Measurements from ENCODE around the gene RPS6KA2. TPM values are rescaled to one million over a fixed set of nuclear protein-coding genes. Genes with fewer than 3 reads are reported as not detected.

RPS6KA2 gene
- total RNA-seq, 1 experiment from 2014 or later: 18.5 TPM

DNA sequence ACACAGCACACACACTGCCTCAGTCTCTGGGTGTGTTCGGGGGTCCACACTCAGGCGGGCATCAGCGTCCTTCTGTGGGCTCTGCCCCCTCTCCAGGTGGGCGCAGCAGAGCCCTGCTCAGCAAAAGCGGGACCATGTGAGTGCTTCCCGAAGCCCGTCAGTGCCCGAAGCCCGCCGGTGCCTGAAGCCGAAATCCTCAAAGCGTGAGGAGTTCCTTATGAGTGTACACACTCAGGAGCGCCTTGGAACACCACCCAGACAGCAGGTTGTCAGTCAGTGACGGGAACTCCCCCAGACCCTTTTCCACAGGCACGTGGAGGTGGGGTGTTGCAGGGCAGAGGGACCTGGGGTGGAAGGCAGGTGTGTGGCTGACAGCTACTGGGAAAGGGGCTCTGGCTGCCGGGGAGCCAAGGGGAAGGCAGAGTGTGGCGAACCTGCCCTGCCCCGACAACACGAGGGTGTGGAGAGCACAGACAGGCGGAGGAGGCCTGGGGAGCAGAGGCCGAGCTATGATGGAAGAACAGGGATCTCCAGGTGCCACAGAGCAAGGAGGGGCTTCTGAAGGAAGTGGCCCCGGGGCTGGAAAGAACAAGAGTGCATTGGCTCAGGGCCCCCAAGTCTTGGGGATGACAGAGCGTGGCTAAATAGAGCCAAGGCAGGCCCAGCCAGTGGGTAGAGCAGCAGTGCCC is 128.2 kb downstream of the RPS6KA2 start:
- ChIA-PET CTCF (no interaction called here), POLR2A (ENCODE audit: unreplicated experiment) (no interaction called here)
- Histone ChIP-seq H2AFZ (no peak overlapping the region), H3K27me3 (ENCODE audit: insufficient read depth, low read depth) (no peaks in the 10 kb centered on the region), H3K4me3 (no peak overlapping the region), H3K9me2 (ENCODE audit: insufficient read depth) (no peaks in the 10 kb centered on the region), H3F3A (ENCODE audit: insufficient read depth, low read depth) (no peaks in the 10 kb centered on the region), H3K36me3 (ENCODE audit: low read depth) (no peaks in the 10 kb centered on the region), H3K4me1 (replicated peaks; ENCODE audit: insufficient read depth) (no peaks in the 10 kb centered on the region; the same call in 1 of the 2 replicates), H3K27ac (no peak overlapping the region), H3K4me2 (no peak overlapping the region), H3K9me3 (ENCODE audit: insufficient read depth, low read depth) (no peaks in the 10 kb centered on the region), H4K20me1 (ENCODE audit: insufficient read depth) (no peaks in the 10 kb centered on the region), H3K79me2 (ENCODE audit: low read depth) (no peaks in the 10 kb centered on the region)
- intact Hi-C loops (cut with micrococcal nuclease; ENCODE audit: unreplicated experiment): no loop called here
- BruUV-seq (replicated peaks): no TSS peak
- TF ChIP-seq EZH2 (IDR thresholded peaks at IDR 0.05; ENCODE audit: low read depth): no peak
- TF ChIP-seq, protein P1, sequence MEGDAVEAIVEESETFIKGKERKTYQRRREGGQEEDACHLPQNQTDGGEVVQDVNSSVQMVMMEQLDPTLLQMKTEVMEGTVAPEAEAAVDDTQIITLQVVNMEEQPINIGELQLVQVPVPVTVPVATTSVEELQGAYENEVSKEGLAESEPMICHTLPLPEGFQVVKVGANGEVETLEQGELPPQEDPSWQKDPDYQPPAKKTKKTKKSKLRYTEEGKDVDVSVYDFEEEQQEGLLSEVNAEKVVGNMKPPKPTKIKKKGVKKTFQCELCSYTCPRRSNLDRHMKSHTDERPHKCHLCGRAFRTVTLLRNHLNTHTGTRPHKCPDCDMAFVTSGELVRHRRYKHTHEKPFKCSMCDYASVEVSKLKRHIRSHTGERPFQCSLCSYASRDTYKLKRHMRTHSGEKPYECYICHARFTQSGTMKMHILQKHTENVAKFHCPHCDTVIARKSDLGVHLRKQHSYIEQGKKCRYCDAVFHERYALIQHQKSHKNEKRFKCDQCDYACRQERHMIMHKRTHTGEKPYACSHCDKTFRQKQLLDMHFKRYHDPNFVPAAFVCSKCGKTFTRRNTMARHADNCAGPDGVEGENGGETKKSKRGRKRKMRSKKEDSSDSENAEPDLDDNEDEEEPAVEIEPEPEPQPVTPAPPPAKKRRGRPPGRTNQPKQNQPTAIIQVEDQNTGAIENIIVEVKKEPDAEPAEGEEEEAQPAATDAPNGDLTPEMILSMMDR (conservative IDR thresholded peaks at IDR 0.05): no peak
- DNase-seq: no peak

DNA sequence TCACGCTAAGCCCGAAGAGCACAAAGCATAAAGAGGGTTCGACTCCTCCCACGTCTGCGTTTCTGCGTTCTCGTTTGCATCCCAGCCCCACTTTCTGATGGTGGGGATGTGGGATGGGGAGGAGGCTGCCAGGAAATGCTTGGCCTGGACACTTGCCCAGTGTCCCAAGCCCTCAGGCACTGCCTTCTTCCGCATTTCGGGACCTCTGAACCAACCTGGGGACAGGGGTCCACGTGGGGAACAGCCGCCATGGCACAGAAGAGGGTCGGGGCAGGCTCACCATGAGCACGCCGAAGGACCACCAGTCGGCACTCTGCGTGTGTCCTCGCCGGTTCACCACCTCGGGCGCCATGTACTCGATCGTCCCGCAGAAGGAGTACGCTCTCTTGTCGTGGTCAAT is 128.8 kb downstream of the RPS6KA2 start:
- H3F3A ChIP-seq (ENCODE audit: insufficient read depth, low read depth): no peaks in the 10 kb centered on the region
- H3K4me1 ChIP-seq (replicated peaks; ENCODE audit: insufficient read depth): no peaks in the 10 kb centered on the region
- no peak overlapping the region for H2AFZ ChIP-seq
- ChIA-PET POLR2A (ENCODE audit: unreplicated experiment) (no interaction called here), CTCF (no interaction called here)
- no peak overlapping the region for H3K27ac ChIP-seq
- no peak for DNase-seq
- no peaks in the 10 kb centered on the region for H3K36me3 ChIP-seq (ENCODE audit: low read depth)
- TF ChIP-seq, protein P1 (conservative IDR thresholded peaks at IDR 0.05): no peak
- TF ChIP-seq EZH2 (IDR thresholded peaks at IDR 0.05; ENCODE audit: low read depth): no peak
- no peaks in the 10 kb centered on the region for H3K27me3 ChIP-seq (ENCODE audit: insufficient read depth, low read depth)
- intact Hi-C loops (cut with micrococcal nuclease; ENCODE audit: unreplicated experiment): no loop called here
- no peaks in the 10 kb centered on the region for H3K9me3 ChIP-seq (ENCODE audit: insufficient read depth, low read depth)
- H3K4me2 ChIP-seq: no peak overlapping the region
- H3K9me2 ChIP-seq (ENCODE audit: insufficient read depth): no peaks in the 10 kb centered on the region
- BruUV-seq (replicated peaks): no TSS peak
- no peak overlapping the region for H3K4me3 ChIP-seq
- no peaks in the 10 kb centered on the region for H3K79me2 ChIP-seq (ENCODE audit: low read depth)
- H4K20me1 ChIP-seq (ENCODE audit: insufficient read depth): no peaks in the 10 kb centered on the region

DNA sequence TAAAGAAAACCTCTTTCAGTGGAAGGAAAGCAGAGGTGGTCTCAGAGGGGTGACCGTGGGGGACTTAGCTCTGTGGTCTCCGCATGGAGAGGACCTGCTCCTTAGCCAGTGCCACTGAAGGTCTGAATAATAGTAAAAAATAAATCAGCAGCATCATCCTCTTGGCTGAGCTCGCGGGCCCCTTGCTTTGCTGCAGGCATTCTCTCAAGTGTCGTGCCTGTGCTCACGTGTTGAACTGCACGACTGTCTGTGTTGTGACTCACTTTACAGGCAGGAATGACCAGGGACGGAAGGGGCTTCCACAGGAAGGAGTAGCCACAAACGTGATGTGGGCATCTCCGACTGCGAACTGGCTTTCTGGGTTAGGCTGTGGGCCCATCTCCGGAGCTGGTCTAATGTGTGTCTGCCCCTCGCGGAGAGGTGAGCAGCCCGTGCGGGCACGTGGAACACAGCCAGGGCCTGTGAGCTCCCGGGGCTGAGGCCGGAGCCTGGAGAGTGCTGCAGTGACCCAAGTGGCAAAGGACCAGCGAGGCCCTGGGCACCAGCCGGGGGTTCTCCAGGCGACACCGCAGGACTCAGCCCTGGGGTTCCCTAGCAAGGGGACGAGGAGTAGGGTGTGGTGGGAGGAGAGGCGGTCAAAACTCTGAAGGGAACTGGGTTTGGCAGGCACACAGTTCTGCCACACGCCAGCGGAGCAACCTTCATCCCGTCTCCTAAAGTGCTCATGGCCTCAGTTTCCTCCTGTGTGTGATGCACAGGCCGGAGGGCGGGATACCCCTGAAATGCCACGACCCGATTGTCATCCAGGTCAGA is 129.8 kb downstream of the RPS6KA2 start:
- no peaks in the 10 kb centered on the region for H3K79me2 ChIP-seq (ENCODE audit: low read depth)
- H3K9me3 ChIP-seq (ENCODE audit: insufficient read depth, low read depth): no peaks in the 10 kb centered on the region
- no peaks in the 10 kb centered on the region for H3K27me3 ChIP-seq (ENCODE audit: insufficient read depth, low read depth)
- no peaks in the 10 kb centered on the region for H3K36me3 ChIP-seq (ENCODE audit: low read depth)
- H3K4me3 ChIP-seq: no peak overlapping the region
- no peaks in the 10 kb centered on the region for H4K20me1 ChIP-seq (ENCODE audit: insufficient read depth)
- POLR2A ChIA-PET (ENCODE audit: unreplicated experiment): no interaction called here
- H3F3A ChIP-seq (ENCODE audit: insufficient read depth, low read depth): no peaks in the 10 kb centered on the region
- no peak overlapping the region for H3K4me2 ChIP-seq
- no TSS peak for BruUV-seq (replicated peaks)
- CTCF ChIA-PET: no interaction called here
- DNase-seq: no peak
- no peaks in the 10 kb centered on the region for H3K4me1 ChIP-seq (replicated peaks; ENCODE audit: insufficient read depth)
- intact Hi-C loops (cut with micrococcal nuclease; ENCODE audit: unreplicated experiment): no loop called here
- H3K27ac ChIP-seq: no peak overlapping the region
- TF ChIP-seq, protein P1 (conservative IDR thresholded peaks at IDR 0.05): no peak
- TF ChIP-seq EZH2 (IDR thresholded peaks at IDR 0.05; ENCODE audit: low read depth): no peak
- H2AFZ ChIP-seq: no peak overlapping the region
- H3K9me2 ChIP-seq (ENCODE audit: insufficient read depth): no peaks in the 10 kb centered on the region
